ENCODE measurements around the gene CST11.
A peak's percentile ranks its signal among the peaks of the same experiment; 100 is the strongest.

Gene CST11, protein sequence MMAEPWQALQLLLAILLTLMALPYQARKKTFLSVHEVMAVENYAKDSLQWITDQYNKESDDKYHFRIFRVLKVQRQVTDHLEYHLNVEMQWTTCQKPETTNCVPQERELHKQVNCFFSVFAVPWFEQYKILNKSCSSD

DNA sequence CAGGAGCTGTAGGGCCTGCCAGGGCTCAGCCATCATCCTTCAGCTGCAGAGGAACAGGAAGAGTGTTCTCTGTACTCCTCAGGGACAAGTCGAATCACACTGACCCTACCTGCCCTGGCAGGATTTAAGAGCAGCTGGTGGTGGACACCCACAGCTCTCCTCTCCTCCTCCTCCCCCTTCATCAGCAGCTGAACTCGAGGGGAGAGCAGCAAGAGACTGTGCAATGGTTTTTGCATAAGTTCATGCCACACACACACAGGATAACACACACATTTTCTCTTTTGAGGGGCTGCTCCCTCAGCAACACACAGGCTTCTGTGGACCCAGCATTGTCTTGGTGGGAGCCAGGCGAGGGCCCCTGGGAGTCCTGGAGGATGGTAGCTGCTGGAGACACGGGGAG is at the start of gene CST11:
Gene CST11 (minus strand): TSS at position 101 of the 400 bp plus-strand sequence. CDS start 65 bp downstream, at position 36.
- TF ChIP-seq, protein P1, sequence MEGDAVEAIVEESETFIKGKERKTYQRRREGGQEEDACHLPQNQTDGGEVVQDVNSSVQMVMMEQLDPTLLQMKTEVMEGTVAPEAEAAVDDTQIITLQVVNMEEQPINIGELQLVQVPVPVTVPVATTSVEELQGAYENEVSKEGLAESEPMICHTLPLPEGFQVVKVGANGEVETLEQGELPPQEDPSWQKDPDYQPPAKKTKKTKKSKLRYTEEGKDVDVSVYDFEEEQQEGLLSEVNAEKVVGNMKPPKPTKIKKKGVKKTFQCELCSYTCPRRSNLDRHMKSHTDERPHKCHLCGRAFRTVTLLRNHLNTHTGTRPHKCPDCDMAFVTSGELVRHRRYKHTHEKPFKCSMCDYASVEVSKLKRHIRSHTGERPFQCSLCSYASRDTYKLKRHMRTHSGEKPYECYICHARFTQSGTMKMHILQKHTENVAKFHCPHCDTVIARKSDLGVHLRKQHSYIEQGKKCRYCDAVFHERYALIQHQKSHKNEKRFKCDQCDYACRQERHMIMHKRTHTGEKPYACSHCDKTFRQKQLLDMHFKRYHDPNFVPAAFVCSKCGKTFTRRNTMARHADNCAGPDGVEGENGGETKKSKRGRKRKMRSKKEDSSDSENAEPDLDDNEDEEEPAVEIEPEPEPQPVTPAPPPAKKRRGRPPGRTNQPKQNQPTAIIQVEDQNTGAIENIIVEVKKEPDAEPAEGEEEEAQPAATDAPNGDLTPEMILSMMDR (IDR thresholded peaks at IDR 0.05; ENCODE audit: poor library complexity, severe bottlenecking): no peak
- H3K36me3 ChIP-seq (ENCODE audit: low read depth): no peaks in the 10 kb centered on the region
- ATAC-seq (ENCODE audit: low read depth) (no peak), DNase-seq (ENCODE audit: low spot score) (no peak)
- H3K9me3 ChIP-seq (ENCODE audit: severe bottlenecking): no peaks in the 10 kb centered on the region
- no peaks in the 10 kb centered on the region for H3K27me3 ChIP-seq (ENCODE audit: insufficient read depth, poor library complexity, severe bottlenecking)
- no peaks in the 10 kb centered on the region for H3K4me1 ChIP-seq (ENCODE audit: insufficient read depth, poor library complexity, severe bottlenecking)
- H3K4me3 ChIP-seq (ENCODE audit: severe bottlenecking): no peak within 1 kb of the TSS
- H3K27ac ChIP-seq (ENCODE audit: poor library complexity, severe bottlenecking): no peak within 1 kb of the TSS

DNA sequence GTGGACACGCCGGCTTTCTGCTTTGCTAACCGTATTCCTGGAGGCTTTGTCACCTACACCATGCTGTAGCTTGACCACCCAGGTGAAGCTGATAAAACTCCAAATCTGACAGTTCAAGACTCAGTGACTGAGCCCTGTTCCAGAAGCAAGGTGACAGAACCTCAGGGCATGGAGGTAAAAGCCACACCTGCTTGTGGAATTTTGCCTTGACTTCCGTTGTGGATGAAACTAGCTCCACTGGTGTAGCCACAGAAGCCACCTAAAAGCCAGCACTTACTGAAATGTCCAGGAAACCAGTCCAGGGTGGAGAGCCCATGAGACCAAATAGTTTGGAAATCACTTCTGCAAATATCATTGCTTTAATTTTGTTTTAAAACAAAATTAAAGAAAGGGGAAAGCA is 49.2 kb upstream of the CST11 start:
- no peak overlapping the region for H3K27ac ChIP-seq (ENCODE audit: poor library complexity, severe bottlenecking)
- no peaks in the 10 kb centered on the region for H3K27me3 ChIP-seq (ENCODE audit: insufficient read depth, poor library complexity, severe bottlenecking)
- no peaks in the 10 kb centered on the region for H3K36me3 ChIP-seq (ENCODE audit: low read depth)
- TF ChIP-seq, protein P1 (IDR thresholded peaks at IDR 0.05; ENCODE audit: poor library complexity, severe bottlenecking): no peak
- no peak overlapping the region for H3K4me3 ChIP-seq (ENCODE audit: severe bottlenecking)
- DNase-seq (ENCODE audit: low spot score): no peak
- H3K4me1 ChIP-seq (ENCODE audit: insufficient read depth, poor library complexity, severe bottlenecking): no peaks in the 10 kb centered on the region
- H3K9me3 ChIP-seq (ENCODE audit: severe bottlenecking): no peaks in the 10 kb centered on the region
- ATAC-seq (ENCODE audit: low read depth): peak; percentile 12; the same call in 1 of the 3 replicates

DNA sequence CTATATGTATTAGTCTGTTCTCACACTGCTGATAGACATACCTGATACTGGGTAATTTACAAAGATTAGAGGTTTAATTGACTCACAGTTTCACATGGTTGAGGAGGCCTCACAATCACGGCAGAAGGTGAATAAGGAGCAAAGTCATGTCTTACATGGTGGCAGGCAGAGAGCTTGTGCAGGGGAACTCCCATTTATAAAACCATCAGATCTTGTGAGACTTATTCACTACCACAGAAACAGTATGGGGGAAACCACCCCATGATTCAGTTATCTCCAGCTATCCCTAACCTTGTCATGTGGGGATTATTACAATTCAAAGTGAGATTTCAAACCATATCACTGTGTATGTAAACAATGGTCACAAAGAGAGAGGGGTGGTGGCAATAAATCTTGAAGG is 44.9 kb upstream of the CST11 start:
- Histone ChIP-seq H3K27ac (ENCODE audit: poor library complexity, severe bottlenecking) (no peak overlapping the region), H3K4me3 (ENCODE audit: severe bottlenecking) (no peak overlapping the region), H3K36me3 (ENCODE audit: low read depth) (no peaks in the 10 kb centered on the region), H3K4me1 (ENCODE audit: insufficient read depth, poor library complexity, severe bottlenecking) (no peaks in the 10 kb centered on the region), H3K27me3 (ENCODE audit: insufficient read depth, poor library complexity, severe bottlenecking) (no peaks in the 10 kb centered on the region), H3K9me3 (ENCODE audit: severe bottlenecking) (no peaks in the 10 kb centered on the region)
- TF ChIP-seq, protein P1 (IDR thresholded peaks at IDR 0.05; ENCODE audit: poor library complexity, severe bottlenecking): no peak
- DNase-seq (ENCODE audit: low spot score) (no peak), ATAC-seq (ENCODE audit: low read depth) (no peak)

DNA sequence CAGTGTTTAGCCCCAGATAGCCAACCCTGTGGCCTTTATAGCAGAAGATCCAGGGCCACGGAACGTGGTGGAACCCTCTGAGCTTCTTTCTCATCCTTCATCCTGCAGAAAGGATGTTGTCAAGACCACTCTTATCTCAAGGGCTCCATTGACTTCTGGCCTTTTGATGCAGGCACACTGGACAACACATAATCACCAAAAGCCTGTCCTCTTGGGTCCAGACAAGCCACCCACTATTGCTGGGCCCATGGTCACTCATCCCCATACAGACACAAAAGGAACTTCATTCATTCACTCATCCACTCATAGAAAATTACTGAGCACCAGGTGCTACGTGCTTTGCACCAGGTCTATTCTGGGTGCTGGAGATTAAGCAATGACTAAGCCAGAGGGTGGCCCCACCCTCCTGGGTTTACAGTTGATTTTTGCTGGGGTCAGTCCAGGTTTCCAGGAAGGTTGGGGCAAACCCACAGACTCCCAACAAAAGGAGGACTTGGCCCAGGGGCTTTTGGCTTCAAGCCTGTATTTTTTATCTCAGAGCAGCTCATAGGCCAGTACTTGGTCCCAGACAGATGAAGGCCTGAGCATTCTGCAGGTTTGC is 40.6 kb upstream of the CST11 start:
- H3K36me3 ChIP-seq (ENCODE audit: low read depth): no peaks in the 10 kb centered on the region

More for the DNA sequence above, 40.6 kb upstream of the CST11 start:
- ATAC-seq (ENCODE audit: low read depth): peak; percentile 52; the same call in 2 of the 3 replicates
- H3K4me1 ChIP-seq (ENCODE audit: insufficient read depth, poor library complexity, severe bottlenecking): no peaks in the 10 kb centered on the region
- no peak for DNase-seq (ENCODE audit: low spot score)
- H3K27ac ChIP-seq (ENCODE audit: poor library complexity, severe bottlenecking): no peak overlapping the region
- H3K9me3 ChIP-seq (ENCODE audit: severe bottlenecking): no peaks in the 10 kb centered on the region
- TF ChIP-seq, protein P1 (IDR thresholded peaks at IDR 0.05; ENCODE audit: poor library complexity, severe bottlenecking): no peak
- no peaks in the 10 kb centered on the region for H3K27me3 ChIP-seq (ENCODE audit: insufficient read depth, poor library complexity, severe bottlenecking)
- H3K4me3 ChIP-seq (ENCODE audit: severe bottlenecking): no peak overlapping the region
